Measurements from ENCODE around the gene GYPA. TPM values are rescaled to one million over a fixed set of nuclear protein-coding genes. Genes with fewer than 3 reads are reported as not detected.
"Not testable (repeated sequence)": the region's sequence is repeated elsewhere in the genome, so short reads cannot be mapped to it uniquely, and the experiment has no call there.

Gene GYPA
- total RNA-seq, 2 experiments from 2014 or later: not detected

- H3K9me3 Mint-ChIP-seq, POLR2A ChIA-PET: not testable (repeated sequence)
Measured at GRCh38 chr4:144093995-144094394, 46.5 kb downstream of the GYPA start.

GRCh38 chr4:144091181-144091580 lies 49.3 kb downstream of the GYPA start:
- CTCF ChIA-PET; intact Hi-C loops (cut with DNase I, micrococcal nuclease): not testable (repeated sequence)

More at GRCh38 chr4:144093995-144094394, 46.5 kb downstream of the GYPA start:
- H3K4me1 ChIP-seq (ENCODE audit: insufficient read depth, low read length); intact Hi-C loops (cut with DNase I, micrococcal nuclease); H3K27me3 ChIP-seq (ENCODE audit: control insufficient read depth in 1 of 2, insufficient read depth in 2 of 2, low read length in 2 of 2); H3K27ac ChIP-seq (ENCODE audit: low read depth in 1 of 2, low read length in 2 of 2); H3K36me3 Mint-ChIP-seq (ENCODE audit: low read depth); H3K4me3 ChIP-seq (ENCODE audit: low read length); H3K27ac Mint-ChIP-seq; ATAC-seq (ENCODE audit: poor library complexity); CTCF ChIA-PET; H3K27me3 Mint-ChIP-seq; H3K4me3 Mint-ChIP-seq; H3K4me1 Mint-ChIP-seq (ENCODE audit: low read depth); H3K9me3 ChIP-seq (ENCODE audit: control insufficient read depth in 1 of 2, insufficient read depth in 1 of 2, low read length in 2 of 2); DNase-seq; H3K36me3 ChIP-seq (ENCODE audit: insufficient read depth, low read length): not testable (repeated sequence)

GRCh38 chr4:144090744-144091143 lies 49.8 kb downstream of the GYPA start:
- ChIA-PET CTCF (no interaction called here), POLR2A (no interaction called here)
- no peak overlapping the region for H3K4me3 ChIP-seq (ENCODE audit: low read length)
- Mint-ChIP-seq H3K4me1 (ENCODE audit: low read depth) (no peaks in the 10 kb centered on the region), H3K27me3 (no peaks in the 10 kb centered on the region), H3K27ac (no peak overlapping the region), H3K36me3 (ENCODE audit: low read depth) (no peaks in the 10 kb centered on the region), H3K9me3 (no peaks in the 10 kb centered on the region), H3K4me3 (no peak overlapping the region)
- no peaks in the 10 kb centered on the region for H3K4me1 ChIP-seq (ENCODE audit: insufficient read depth, low read length)
- no peak for ATAC-seq (ENCODE audit: poor library complexity)
- TF ChIP-seq CTCF (IDR thresholded peaks at IDR 0.05): no peak
- H3K27ac ChIP-seq (ENCODE audit: low read depth in 1 of 2, low read length in 2 of 2): no peak overlapping the region
- no peaks in the 10 kb centered on the region for H3K27me3 ChIP-seq (ENCODE audit: control insufficient read depth in 1 of 2, insufficient read depth in 2 of 2, low read length in 2 of 2)
- no peaks in the 10 kb centered on the region for H3K36me3 ChIP-seq (ENCODE audit: insufficient read depth, low read length)
- intact Hi-C loops (cut with DNase I, micrococcal nuclease): no loop called here
- DNase-seq: no peak
- H3K9me3 ChIP-seq (ENCODE audit: control insufficient read depth in 1 of 2, insufficient read depth in 1 of 2, low read length in 2 of 2): no peaks in the 10 kb centered on the region

More at GRCh38 chr4:144091181-144091580, 49.3 kb downstream of the GYPA start:
- H3K36me3 Mint-ChIP-seq (ENCODE audit: low read depth); H3K27me3 Mint-ChIP-seq; H3K4me3 Mint-ChIP-seq; H3K4me1 ChIP-seq (ENCODE audit: insufficient read depth, low read length); H3K4me1 Mint-ChIP-seq (ENCODE audit: low read depth); DNase-seq; H3K27ac Mint-ChIP-seq; H3K27ac ChIP-seq (ENCODE audit: low read depth in 1 of 2, low read length in 2 of 2); H3K9me3 Mint-ChIP-seq; H3K27me3 ChIP-seq (ENCODE audit: control insufficient read depth in 1 of 2, insufficient read depth in 2 of 2, low read length in 2 of 2); ATAC-seq (ENCODE audit: poor library complexity); H3K9me3 ChIP-seq (ENCODE audit: control insufficient read depth in 1 of 2, insufficient read depth in 1 of 2, low read length in 2 of 2); H3K36me3 ChIP-seq (ENCODE audit: insufficient read depth, low read length); POLR2A ChIA-PET; H3K4me3 ChIP-seq (ENCODE audit: low read length): not testable (repeated sequence)

- H3K27me3 Mint-ChIP-seq; H3K4me1 Mint-ChIP-seq (ENCODE audit: low read depth); POLR2A ChIA-PET; H3K36me3 Mint-ChIP-seq (ENCODE audit: low read depth); H3K9me3 Mint-ChIP-seq; H3K9me3 ChIP-seq (ENCODE audit: control insufficient read depth in 1 of 2, insufficient read depth in 1 of 2, low read length in 2 of 2); H3K4me3 ChIP-seq (ENCODE audit: low read length); intact Hi-C loops (cut with DNase I, micrococcal nuclease); H3K27me3 ChIP-seq (ENCODE audit: control insufficient read depth in 1 of 2, insufficient read depth in 2 of 2, low read length in 2 of 2); H3K36me3 ChIP-seq (ENCODE audit: insufficient read depth, low read length); H3K27ac Mint-ChIP-seq; CTCF ChIA-PET; H3K27ac ChIP-seq (ENCODE audit: low read depth in 1 of 2, low read length in 2 of 2); DNase-seq; H3K4me1 ChIP-seq (ENCODE audit: insufficient read depth, low read length); ATAC-seq (ENCODE audit: poor library complexity); H3K4me3 Mint-ChIP-seq: not testable (repeated sequence)
Measured at GRCh38 chr4:144082053-144082452, 58.5 kb downstream of the GYPA start.

GRCh38 chr4:144080135-144080534 lies 60.4 kb downstream of the GYPA start:
- DNase-seq; H3K9me3 ChIP-seq (ENCODE audit: control insufficient read depth in 1 of 2, insufficient read depth in 1 of 2, low read length in 2 of 2); H3K36me3 Mint-ChIP-seq (ENCODE audit: low read depth); POLR2A ChIA-PET; CTCF ChIA-PET; H3K4me3 ChIP-seq (ENCODE audit: low read length); intact Hi-C loops (cut with DNase I, micrococcal nuclease); H3K4me3 Mint-ChIP-seq; H3K4me1 Mint-ChIP-seq (ENCODE audit: low read depth); H3K27me3 Mint-ChIP-seq; H3K27ac Mint-ChIP-seq; H3K9me3 Mint-ChIP-seq; H3K27ac ChIP-seq (ENCODE audit: low read depth in 1 of 2, low read length in 2 of 2); H3K27me3 ChIP-seq (ENCODE audit: control insufficient read depth in 1 of 2, insufficient read depth in 2 of 2, low read length in 2 of 2); H3K4me1 ChIP-seq (ENCODE audit: insufficient read depth, low read length); H3K36me3 ChIP-seq (ENCODE audit: insufficient read depth, low read length); ATAC-seq (ENCODE audit: poor library complexity): not testable (repeated sequence)

- POLR2A ChIA-PET; H3K4me3 ChIP-seq (ENCODE audit: low read length); H3K9me3 Mint-ChIP-seq; H3K4me1 Mint-ChIP-seq (ENCODE audit: low read depth); H3K9me3 ChIP-seq (ENCODE audit: control insufficient read depth in 1 of 2, insufficient read depth in 1 of 2, low read length in 2 of 2); H3K4me1 ChIP-seq (ENCODE audit: insufficient read depth, low read length); CTCF ChIA-PET; H3K36me3 ChIP-seq (ENCODE audit: insufficient read depth, low read length); H3K27ac Mint-ChIP-seq; H3K27ac ChIP-seq (ENCODE audit: low read depth in 1 of 2, low read length in 2 of 2); H3K4me3 Mint-ChIP-seq; H3K36me3 Mint-ChIP-seq (ENCODE audit: low read depth); H3K27me3 ChIP-seq (ENCODE audit: control insufficient read depth in 1 of 2, insufficient read depth in 2 of 2, low read length in 2 of 2); ATAC-seq (ENCODE audit: poor library complexity); DNase-seq; H3K27me3 Mint-ChIP-seq; intact Hi-C loops (cut with DNase I, micrococcal nuclease): not testable (repeated sequence)
Measured at GRCh38 chr4:144078746-144079145, 61.8 kb downstream of the GYPA start.

- intact Hi-C loops (cut with DNase I, micrococcal nuclease); H3K4me3 ChIP-seq (ENCODE audit: low read length); H3K27me3 ChIP-seq (ENCODE audit: control insufficient read depth in 1 of 2, insufficient read depth in 2 of 2, low read length in 2 of 2); H3K36me3 ChIP-seq (ENCODE audit: insufficient read depth, low read length); POLR2A ChIA-PET; H3K27me3 Mint-ChIP-seq; ATAC-seq (ENCODE audit: poor library complexity); H3K9me3 ChIP-seq (ENCODE audit: control insufficient read depth in 1 of 2, insufficient read depth in 1 of 2, low read length in 2 of 2); H3K4me1 Mint-ChIP-seq (ENCODE audit: low read depth); H3K4me3 Mint-ChIP-seq; CTCF ChIA-PET; H3K36me3 Mint-ChIP-seq (ENCODE audit: low read depth); H3K4me1 ChIP-seq (ENCODE audit: insufficient read depth, low read length); H3K27ac ChIP-seq (ENCODE audit: low read depth in 1 of 2, low read length in 2 of 2); DNase-seq; H3K9me3 Mint-ChIP-seq; H3K27ac Mint-ChIP-seq: not testable (repeated sequence)
Measured at GRCh38 chr4:144061556-144061955, 79.0 kb downstream of the GYPA start.
